Neural progenitor cell (in vitro differentiated cells): ENCODE measurements around the gene DAP3.

Source experiments
- EZH2 ChIP-seq: fragments of 200-600 bp; sonication (generic); IDR thresholded peaks from 2 replicates; pipeline ENCODE4 v1.6.1; 2017; ENCODE audit warnings: antibody characterized with exemption, mild to moderate bottlenecking, moderate library complexity
- TF ChIP-seq, protein P1 (sequence below): fragments of 200-600 bp; sonication (generic); IDR thresholded peaks from 2 replicates; pipeline ENCODE4 v1.5.1; 2017; ENCODE audit warnings: antibody characterized with exemption, mild to moderate bottlenecking

DNA sequence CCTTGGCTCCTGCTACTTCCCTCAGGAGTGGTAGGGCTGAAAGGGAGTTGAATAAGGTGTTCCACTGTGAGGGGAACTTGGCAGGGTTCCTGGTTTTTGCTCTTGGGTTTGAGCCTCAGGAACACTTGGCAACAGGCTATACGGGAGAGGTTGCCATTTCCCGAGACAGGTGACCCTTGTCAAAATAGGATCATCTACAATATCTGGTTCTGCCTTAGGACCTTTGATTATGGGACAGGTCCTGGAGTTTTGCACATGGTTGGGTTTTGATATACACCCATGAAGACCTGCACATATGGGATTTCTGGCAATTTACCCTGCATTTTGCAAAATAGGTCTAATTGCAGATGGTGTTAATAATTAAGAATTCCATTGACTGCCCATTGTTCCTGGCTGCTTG lies 31.4 kb upstream of the DAP3 start:
- TF ChIP-seq, protein P1, sequence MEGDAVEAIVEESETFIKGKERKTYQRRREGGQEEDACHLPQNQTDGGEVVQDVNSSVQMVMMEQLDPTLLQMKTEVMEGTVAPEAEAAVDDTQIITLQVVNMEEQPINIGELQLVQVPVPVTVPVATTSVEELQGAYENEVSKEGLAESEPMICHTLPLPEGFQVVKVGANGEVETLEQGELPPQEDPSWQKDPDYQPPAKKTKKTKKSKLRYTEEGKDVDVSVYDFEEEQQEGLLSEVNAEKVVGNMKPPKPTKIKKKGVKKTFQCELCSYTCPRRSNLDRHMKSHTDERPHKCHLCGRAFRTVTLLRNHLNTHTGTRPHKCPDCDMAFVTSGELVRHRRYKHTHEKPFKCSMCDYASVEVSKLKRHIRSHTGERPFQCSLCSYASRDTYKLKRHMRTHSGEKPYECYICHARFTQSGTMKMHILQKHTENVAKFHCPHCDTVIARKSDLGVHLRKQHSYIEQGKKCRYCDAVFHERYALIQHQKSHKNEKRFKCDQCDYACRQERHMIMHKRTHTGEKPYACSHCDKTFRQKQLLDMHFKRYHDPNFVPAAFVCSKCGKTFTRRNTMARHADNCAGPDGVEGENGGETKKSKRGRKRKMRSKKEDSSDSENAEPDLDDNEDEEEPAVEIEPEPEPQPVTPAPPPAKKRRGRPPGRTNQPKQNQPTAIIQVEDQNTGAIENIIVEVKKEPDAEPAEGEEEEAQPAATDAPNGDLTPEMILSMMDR, result no peak
- no peak for TF ChIP-seq EZH2
